HG03097 (cell line): ENCODE results near the gene ACAP2.
"Not testable (repeated sequence)": the region's sequence is repeated elsewhere in the genome, so short reads cannot be mapped to it uniquely, and the experiment has no call there.

Experiments
- ATAC-seq: cut with Tn5 transposase; IDR thresholded peaks from one replicate; pipeline ENCODE4 v1.9.1; 2021; ENCODE audit not compliant: unreplicated experiment, low FRiP score

The ACAP2 gene

DNA sequence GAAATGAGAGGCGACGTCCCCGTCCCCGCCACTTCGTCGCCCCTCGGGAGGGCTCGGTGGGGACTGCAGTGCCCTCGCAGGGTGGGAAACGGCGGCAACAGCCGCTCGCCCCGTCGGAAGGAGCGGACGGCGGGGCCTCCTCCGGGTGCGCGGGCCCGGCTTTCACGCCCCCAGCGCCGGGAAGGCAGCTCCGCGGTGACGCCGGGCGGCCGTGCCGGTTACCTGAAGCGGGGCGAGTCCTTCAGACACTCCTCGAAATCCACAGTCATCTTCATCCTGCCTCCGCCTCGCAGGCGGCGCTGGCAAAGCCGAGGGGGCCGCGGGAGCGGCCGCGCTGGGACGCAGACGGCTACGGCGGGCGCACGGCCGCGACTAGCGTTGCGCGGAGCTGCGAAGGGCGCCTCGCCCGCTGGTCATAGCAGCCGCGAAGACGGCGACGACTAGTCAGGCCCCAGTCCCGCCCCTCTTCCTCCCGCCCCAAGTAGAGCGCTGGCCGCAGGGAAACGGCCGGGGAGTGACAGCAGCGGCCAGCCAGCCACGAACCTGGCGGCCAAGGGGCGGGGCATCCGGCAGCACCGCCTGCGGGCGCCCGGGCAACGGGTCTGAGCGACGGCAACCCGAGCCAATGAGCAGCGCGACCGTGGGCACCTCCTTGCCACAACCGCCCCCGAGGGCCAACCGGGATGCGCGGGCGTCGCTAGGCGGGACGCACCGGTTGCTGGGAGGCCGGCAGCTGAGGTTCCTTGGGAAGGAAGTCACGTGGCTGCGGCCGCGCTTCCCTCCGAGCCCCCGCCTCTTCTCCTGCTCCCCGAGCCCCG lies at the start of gene ACAP2:
Gene ACAP2, minus strand, starts transcription at position 448 of the 818 bp plus-strand sequence. Its CDS starts 173 bp downstream, at position 275.
- peak; percentile 87 for ATAC-seq

DNA sequence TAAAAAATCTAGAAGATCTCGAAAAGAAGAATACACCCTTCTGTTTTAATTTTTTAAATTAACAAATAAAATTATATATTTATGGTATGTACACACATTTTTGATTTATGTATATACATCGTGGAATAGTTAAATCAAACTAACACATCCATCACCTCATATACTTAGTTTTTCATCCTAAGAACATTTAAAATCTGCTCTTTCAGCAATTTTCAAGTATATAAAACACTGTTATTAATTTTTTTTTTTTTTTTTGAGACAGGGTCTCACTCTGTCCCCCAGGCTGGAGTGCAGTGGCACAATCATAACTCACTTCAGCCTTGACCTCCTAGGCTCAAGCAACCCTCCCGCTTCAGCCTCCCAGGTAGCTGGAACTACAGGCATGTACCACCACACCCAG lies 32.8 kb upstream of the ACAP2 start:
- ATAC-seq = no peak

GRCh38 chr3:195475116-195475515 lies 32.3 kb upstream of the ACAP2 start:
- ATAC-seq = not testable (repeated sequence)

DNA sequence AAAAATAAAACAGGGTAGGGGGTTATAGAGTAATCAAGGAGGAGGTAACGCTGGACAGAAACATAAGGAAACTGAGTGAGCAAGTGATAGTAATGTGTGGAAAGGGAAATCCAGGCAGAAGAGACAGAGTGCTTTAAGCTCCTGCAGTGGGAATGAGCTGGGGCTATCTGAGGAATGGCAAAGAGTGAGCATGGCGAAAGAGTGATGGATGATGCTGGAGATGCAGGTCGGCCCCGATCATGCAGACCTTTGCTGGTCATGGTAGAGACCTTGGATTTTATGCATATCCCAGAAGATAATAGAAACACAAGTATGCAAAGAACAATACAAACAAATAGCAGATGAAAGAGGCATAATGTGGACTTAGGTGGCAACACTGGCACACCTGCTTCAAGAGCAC lies 26.0 kb upstream of the ACAP2 start:
- no peak for ATAC-seq

GRCh38 chr3:195468391-195468776 lies 25.6 kb upstream of the ACAP2 start:
- ATAC-seq = no peak

DNA sequence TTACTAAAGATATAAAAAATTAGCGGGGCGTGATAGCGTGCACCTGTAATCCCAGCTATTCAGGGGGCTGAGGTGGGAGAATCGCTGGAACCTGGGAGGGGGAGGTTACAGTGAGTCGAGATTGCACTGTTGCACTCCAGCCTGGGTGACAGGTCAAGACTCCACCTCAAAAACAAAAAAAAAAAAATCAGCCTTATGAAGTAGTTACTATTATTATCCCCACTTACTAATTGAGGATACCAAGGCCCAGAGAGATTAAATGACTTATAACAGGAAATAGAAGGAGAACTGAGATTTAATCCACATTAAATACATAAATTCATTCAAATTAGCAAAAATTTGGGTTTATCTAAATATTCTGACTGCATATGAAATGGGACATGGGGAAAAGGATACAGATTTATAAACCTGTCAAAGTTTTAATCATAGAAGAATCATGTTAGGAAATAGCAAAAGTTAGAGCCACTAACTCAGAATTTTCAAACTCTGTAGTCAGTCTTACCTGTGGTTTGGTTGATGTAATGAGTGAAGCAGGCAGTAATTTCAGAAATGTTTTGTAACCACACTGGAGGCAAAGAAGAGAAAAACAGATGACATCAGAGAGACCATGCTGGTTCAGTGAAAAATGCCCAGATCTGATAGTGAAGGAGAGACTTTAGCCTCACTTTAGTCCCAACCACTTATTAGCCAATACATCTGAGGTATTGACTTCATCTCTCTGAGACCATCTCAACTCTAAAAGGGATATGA lies 25.0 kb upstream of the ACAP2 start:
- no peak for ATAC-seq

- ATAC-seq = no peak
These were observed 23.4 kb upstream of the ACAP2 start for GRCh38 chr3:195466251-195466650.

DNA sequence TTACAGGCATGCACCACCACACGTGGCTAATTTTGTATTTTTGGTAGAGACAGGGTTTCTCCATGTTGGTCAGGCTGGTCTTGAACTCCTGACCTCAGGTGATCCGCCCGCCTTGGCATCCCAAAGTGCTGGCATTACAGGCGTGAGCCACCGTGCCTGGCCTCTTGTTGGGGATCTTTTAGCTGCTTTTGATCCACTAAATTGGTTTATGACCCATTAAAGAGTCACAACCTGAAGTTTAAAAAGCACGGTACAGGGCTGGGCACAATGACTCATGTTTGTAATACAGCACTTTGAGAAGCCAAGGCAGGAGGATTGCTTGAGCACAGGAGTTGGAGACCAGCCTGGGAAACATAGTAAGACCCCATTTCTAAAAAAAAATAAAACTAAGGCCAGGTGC lies 20.1 kb upstream of the ACAP2 start:
- not testable (repeated sequence) for ATAC-seq

- no peak for ATAC-seq
These were observed 19.4 kb upstream of the ACAP2 start for GRCh38 chr3:195462308-195462610.

DNA sequence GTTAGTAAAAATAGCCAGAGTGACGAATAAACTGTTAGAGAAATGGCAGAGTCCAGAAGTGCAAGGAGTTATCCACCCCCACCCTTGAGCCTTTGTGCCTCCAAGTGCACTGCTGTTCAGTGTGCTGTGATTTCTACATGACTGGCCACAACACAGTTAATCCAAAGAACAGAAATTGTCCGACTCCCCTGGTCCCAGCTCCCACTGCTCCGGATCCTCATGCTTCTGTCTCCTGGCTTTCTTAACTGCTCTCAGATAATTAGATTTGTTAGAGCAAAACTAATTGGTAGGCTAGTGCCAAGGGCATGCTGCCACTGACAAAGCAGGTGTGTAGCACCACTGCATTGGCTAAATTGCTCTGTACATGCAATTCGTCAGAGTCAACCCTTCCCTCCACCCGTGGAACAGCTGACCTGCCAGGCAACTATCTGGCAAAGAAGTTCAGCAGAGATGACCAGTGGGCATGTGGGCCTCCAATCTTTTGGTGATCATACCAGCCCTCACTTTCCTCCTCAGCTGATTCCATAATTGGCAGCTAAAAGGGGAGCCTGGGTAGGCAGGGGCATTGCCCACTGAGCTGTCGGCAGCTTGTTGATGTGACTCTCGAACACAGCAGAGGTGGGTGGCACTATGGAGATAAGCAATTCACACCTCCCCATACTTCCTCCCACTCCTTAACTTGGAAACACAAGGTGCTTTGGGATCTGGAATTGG lies 18.9 kb upstream of the ACAP2 start:
- no peak for ATAC-seq

- ATAC-seq = no peak
These were observed 17.4 kb upstream of the ACAP2 start for GRCh38 chr3:195460091-195460713.

DNA sequence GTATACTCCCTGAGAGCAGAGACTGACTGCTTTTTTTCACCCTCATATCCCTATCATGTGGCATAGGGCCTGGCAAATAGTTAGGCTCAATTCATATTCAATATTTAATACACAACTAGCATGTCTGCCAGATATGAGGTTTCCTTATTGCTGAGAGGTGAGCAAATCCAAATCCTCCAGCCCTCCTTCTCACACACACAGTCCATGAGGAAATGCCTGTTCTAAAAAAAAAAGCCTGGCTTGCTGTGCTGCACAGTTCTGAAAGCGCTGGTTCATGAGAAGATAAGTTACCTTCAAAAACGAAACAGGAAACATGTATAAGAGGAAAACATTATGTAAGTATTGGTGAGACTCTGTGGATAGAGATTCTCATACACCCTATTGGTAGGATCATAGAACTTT lies 15.5 kb upstream of the ACAP2 start:
- ATAC-seq = peak; percentile 72

DNA sequence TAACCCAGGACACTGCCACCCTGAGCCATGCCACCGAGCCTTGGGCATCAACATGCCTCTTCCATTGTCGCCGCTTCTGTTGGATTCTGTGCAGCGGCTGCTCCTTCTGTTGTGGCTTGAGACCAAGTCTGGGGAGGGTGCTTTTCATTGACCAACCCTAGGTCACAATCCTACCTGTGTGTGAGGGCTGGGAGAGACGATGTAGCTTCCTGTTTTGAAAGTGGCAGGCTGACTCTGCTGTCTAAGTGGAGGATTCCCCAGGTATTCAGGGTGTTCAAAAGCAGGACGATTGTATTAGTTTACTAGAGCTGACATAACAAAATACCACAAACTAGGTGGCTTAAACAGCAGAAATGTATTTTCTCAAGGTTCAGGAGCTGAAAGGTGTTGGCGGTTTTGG lies 13.0 kb upstream of the ACAP2 start:
- no peak for ATAC-seq

DNA sequence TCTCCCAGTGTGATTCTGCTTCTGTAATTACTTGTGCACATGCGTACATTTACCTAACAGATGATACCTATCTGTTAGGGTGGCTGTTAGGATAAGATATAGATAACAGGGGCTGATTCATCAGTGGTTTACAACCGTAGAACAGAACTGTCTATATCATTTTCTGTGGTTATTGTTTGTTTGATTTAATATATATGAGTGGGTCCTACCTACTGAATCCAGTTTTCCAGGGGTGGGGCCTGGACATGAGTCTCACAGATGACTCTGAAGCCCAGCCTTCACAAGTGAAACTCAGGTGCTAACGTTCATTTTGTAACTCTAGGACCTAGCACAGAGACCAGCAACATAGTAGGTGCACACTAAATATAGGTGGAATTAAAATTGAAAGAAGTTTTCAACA lies 10.4 kb upstream of the ACAP2 start:
- no peak for ATAC-seq

DNA sequence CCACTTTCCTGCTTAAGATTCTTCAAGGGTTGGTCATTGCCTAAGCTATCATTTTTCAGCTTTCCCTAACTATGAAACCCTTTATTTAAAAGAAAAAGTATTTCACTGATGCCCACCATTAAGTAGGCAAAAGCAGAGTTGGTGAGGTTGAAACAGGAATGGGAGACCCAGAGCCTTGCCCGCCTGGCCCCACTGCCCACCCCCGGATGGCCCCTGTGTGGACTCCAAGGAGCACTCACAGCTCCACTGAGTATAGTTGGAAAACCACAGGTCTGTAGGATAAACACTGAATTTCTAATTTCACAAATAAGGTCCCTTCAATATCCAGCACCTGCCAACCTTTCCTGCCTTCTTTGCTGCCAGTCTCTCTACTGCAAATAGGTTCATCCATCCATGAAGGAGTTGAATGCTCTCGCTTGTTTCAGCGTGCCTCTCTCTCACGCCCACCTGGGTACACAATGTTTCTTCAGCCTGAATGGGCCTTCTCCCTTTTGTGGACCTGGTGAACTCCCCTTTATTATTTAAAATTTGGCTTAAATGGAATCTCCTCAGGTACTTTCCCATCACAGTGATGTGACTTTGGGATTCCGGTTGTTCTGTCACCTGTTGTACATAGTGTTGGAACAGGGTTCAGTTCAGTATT lies 8.7 kb upstream of the ACAP2 start:
- ATAC-seq = no peak

GRCh38 chr3:195450731-195451229 lies 8.0 kb upstream of the ACAP2 start:
- ATAC-seq = no peak

- ATAC-seq = no peak
These were observed 5.5 kb upstream of the ACAP2 start for GRCh38 chr3:195448205-195448875.

DNA sequence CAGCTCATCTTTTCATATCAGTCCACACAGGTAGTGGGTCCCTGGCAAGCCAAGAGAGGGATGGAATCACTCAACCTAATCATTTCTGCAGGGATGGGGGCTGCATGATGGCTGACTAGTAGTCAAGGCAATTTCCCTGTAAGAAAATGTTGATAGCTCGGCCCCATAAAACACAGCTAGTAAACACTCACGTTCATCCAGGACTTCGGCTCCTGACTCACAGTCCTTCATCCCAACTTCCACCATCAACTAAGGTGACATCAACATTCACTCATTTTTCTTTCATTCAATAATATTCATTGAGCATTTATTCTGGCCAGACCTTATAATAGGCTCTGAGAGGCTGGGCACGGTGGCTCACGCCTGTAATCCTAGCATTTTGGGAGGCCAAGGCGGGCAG lies 4.4 kb upstream of the ACAP2 start:
- ATAC-seq = no peak

DNA sequence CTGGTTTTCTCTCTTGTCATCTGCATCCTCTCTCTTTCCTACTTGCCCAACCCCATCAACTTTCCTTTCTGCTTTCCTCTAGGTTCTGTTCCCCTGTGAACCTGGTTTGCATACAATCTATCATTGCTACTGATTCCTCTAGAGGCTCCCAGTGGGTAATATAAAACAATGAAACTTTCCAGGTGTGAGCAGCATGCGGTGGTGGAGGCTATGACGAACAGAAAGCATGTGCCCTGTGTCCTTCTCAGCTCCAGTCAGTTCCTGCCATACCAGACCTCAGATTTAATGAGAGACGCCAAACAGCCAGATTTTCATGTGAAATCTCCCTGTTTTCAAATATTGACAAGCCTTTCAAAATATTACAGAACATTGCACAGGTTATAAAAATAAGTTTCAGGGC lies 3.5 kb upstream of the ACAP2 start:
- ATAC-seq = no peak

DNA sequence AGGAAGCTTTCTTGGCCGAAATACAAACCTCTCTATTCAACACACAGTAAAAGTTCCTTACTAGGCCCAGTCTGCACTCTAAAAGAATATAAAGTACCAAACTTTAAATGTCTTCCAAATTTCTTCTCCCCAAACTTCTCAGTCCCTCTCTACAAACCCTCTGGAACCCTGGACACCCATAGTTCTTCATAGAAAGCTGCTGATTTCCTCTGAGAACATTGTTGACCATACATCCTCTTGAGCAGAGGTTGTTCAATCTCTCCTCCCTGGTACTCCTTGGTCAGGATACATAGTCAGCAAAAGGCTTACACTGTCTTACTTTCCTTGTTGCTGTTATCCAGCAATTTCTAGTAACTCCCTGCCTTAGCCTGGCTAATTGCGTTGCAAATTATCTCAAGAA lies 3.1 kb upstream of the ACAP2 start:
- no peak for ATAC-seq
